Activated CD4-positive, alpha-beta T cell treated with anti-CD3 and anti-CD28 coated beads, Interleukin-2, amount 10 ng/mL, durations not matched to agents 7 days and 5 days (primary cell): Measurements from ENCODE around the gene RHBDF1. TPM values are rescaled to one million over a fixed set of nuclear protein-coding genes. Genes with fewer than 3 reads are reported as not detected.

Experiments
- CTCF ChIA-PET: fragments of 350-600 bp; sonication (Branson Sonifier 250); formaldehyde crosslinking; loops from one replicate; lab custom pipeline; 2021; ENCODE audit warnings: antibody characterized with exemption; lab: Charles Lee
- POLR2A ChIA-PET: fragments of 350-600 bp; sonication (Branson Sonifier 250); formaldehyde crosslinking; loops from one replicate; lab custom pipeline; 2021; ENCODE audit warnings: antibody characterized with exemption; lab: Charles Lee
- DNase-seq: peaks from one replicate; pipeline ENCODE4 v3.0.0-alpha.2; 2020
- H3K27ac Mint-ChIP-seq: one replicate; pipeline ENCODE4 v1.8.0; 2021; ENCODE audit warnings: mild to moderate bottlenecking, moderate library complexity, mixed read lengths
- H3K27me3 Mint-ChIP-seq: one replicate; pipeline ENCODE4 v1.8.0; 2021; ENCODE audit warnings: mixed read lengths
- H3K36me3 Mint-ChIP-seq: one replicate; pipeline ENCODE4 v1.8.0; 2021; ENCODE audit warnings: low read depth, mixed read lengths
- H3K4me1 Mint-ChIP-seq: one replicate; pipeline ENCODE4 v1.8.0; 2021; ENCODE audit warnings: mixed read lengths
- H3K4me3 Mint-ChIP-seq: one replicate; pipeline ENCODE4 v1.8.0; 2021; ENCODE audit warnings: mild to moderate bottlenecking, moderate library complexity, mixed read lengths
- H3K9me3 Mint-ChIP-seq: one replicate; pipeline ENCODE4 v1.8.0; 2021; ENCODE audit warnings: mixed read lengths
- total RNA-seq, 2 experiments: library from RNA; stranded (reverse); gene quantifications; one replicate each; pipeline ENCODE4 v1.2.3, GENCODE V29; 2021

RHBDF1 gene
- total RNA-seq, 2 experiments from 2014 or later: 0.10 TPM; not detected in 1

- ChIA-PET POLR2A (no interaction called here), CTCF (interaction anchor here (0.8 to 2.2 kb wide), 3 partner anchors 15 to 24 kb away, joined by 3 to 9 read pairs (median 6); no protein-coding TSS in a partner anchor)
- Mint-ChIP-seq H3K4me1 (peaks cover 15% of the 10 kb centered on the region), H3K4me3 (no peak overlapping the region), H3K27me3 (no peaks in the 10 kb centered on the region), H3K27ac (no peak overlapping the region), H3K9me3 (no peaks in the 10 kb centered on the region), H3K36me3 (peaks cover 11% of the 10 kb centered on the region)
- no peak for DNase-seq
Measured at GRCh38 chr16:89391-90302, 17.2 kb upstream of the RHBDF1 start.

GRCh38 chr16:88613-89012, 16.2 kb upstream of the RHBDF1 start:
- Mint-ChIP-seq H3K27me3 (no peaks in the 10 kb centered on the region), H3K4me1 (peaks cover 25% of the 10 kb centered on the region), H3K36me3 (peaks cover 18% of the 10 kb centered on the region), H3K9me3 (no peaks in the 10 kb centered on the region), H3K4me3 (no peak overlapping the region), H3K27ac (no peak overlapping the region)
- POLR2A ChIA-PET: interaction anchor here (0.6 kb wide), 1 partner anchor 39 kb away, joined by 9 read pairs; no protein-coding TSS in a partner anchor
- no peak for DNase-seq
- CTCF ChIA-PET: interaction anchor here (1.3 to 2.2 kb wide), 4 partner anchors 8 to 23 kb away, joined by 4 to 9 read pairs (median 8); no protein-coding TSS in a partner anchor

- Mint-ChIP-seq H3K27me3 (no peaks in the 10 kb centered on the region), H3K4me3 (no peak overlapping the region), H3K9me3 (no peaks in the 10 kb centered on the region), H3K4me1 (peaks cover 37% of the 10 kb centered on the region), H3K36me3 (peaks cover 22% of the 10 kb centered on the region), H3K27ac (no peak overlapping the region)
- ChIA-PET CTCF (interaction anchor here (1.0 to 1.9 kb wide), 2 partner anchors 12 to 20 kb away, joined by 4 to 5 read pairs; no protein-coding TSS in a partner anchor), POLR2A (no interaction called here)
- no peak for DNase-seq
Measured at GRCh38 chr16:86483-86952, 14.1 kb upstream of the RHBDF1 start.

- DNase-seq: no peak
- ChIA-PET POLR2A (interaction anchor here (0.6 kb wide), 1 partner anchor 161 kb away, joined by 7 read pairs; no protein-coding TSS in a partner anchor), CTCF (interaction anchor here (1.3 to 3.0 kb wide), 3 partner anchors 9 to 11 kb away, joined by 3 to 15 read pairs (median 6); no protein-coding TSS in a partner anchor)
- Mint-ChIP-seq H3K27me3 (no peaks in the 10 kb centered on the region), H3K4me3 (no peak overlapping the region), H3K9me3 (no peaks in the 10 kb centered on the region), H3K27ac (peak overlapping the region; percentile 41), H3K4me1 (peaks cover 37% of the 10 kb centered on the region), H3K36me3 (peaks cover 22% of the 10 kb centered on the region)
Measured at GRCh38 chr16:85865-86264, 13.4 kb upstream of the RHBDF1 start.

GRCh38 chr16:85407-85782, 13.0 kb upstream of the RHBDF1 start:
- ChIA-PET CTCF (interaction anchor here (0.6 to 3.0 kb wide), 5 partner anchors 9 to 148 kb away, joined by 3 to 15 read pairs (median 4); no protein-coding TSS in a partner anchor), POLR2A (interaction anchor here (0.6 kb wide), 1 partner anchor 161 kb away, joined by 7 read pairs; no protein-coding TSS in a partner anchor)
- peaks cover 18% of the 10 kb centered on the region for H3K36me3 Mint-ChIP-seq
- H3K27me3 Mint-ChIP-seq: no peaks in the 10 kb centered on the region
- DNase-seq: no peak
- H3K4me3 Mint-ChIP-seq: no peak overlapping the region
- H3K4me1 Mint-ChIP-seq: peaks cover 37% of the 10 kb centered on the region
- H3K9me3 Mint-ChIP-seq: no peaks in the 10 kb centered on the region
- H3K27ac Mint-ChIP-seq: peak overlapping the region; percentile 86

GRCh38 chr16:84718-85406, 12.4 kb upstream of the RHBDF1 start:
- H3K4me1 Mint-ChIP-seq: peaks cover 37% of the 10 kb centered on the region
- CTCF ChIA-PET: interaction anchor here (0.6 to 3.0 kb wide), 8 partner anchors 9 to 149 kb away, joined by 3 to 15 read pairs (median 4); no protein-coding TSS in a partner anchor
- H3K4me3 Mint-ChIP-seq: no peak overlapping the region
- H3K36me3 Mint-ChIP-seq: peaks cover 19% of the 10 kb centered on the region
- H3K9me3 Mint-ChIP-seq: no peaks in the 10 kb centered on the region
- POLR2A ChIA-PET: no interaction called here
- peak; percentile 41 for DNase-seq
- no peaks in the 10 kb centered on the region for H3K27me3 Mint-ChIP-seq
- H3K27ac Mint-ChIP-seq: peak overlapping the region; percentile 86

GRCh38 chr16:83781-84615, 11.6 kb upstream of the RHBDF1 start:
- POLR2A ChIA-PET: no interaction called here
- Mint-ChIP-seq H3K4me1 (peaks cover 44% of the 10 kb centered on the region), H3K4me3 (no peak overlapping the region), H3K27ac (peak overlapping the region; percentile 86), H3K36me3 (peaks cover 22% of the 10 kb centered on the region), H3K27me3 (no peaks in the 10 kb centered on the region), H3K9me3 (no peaks in the 10 kb centered on the region)
- peak; percentile 26 for DNase-seq
- CTCF ChIA-PET: interaction anchor here (1.0 to 3.0 kb wide), 7 partner anchors 8 to 49 kb away, joined by 3 to 15 read pairs (median 4); no protein-coding TSS in a partner anchor

GRCh38 chr16:83060-83603, 10.7 kb upstream of the RHBDF1 start:
- ChIA-PET CTCF (interaction anchor here (1.0 to 3.0 kb wide), 5 partner anchors 9 to 23 kb away, joined by 3 to 15 read pairs (median 4); no protein-coding TSS in a partner anchor), POLR2A (no interaction called here)
- Mint-ChIP-seq H3K27ac (no peak overlapping the region), H3K9me3 (no peaks in the 10 kb centered on the region), H3K4me3 (no peak overlapping the region), H3K4me1 (peaks cover 49% of the 10 kb centered on the region), H3K27me3 (no peaks in the 10 kb centered on the region), H3K36me3 (peaks cover 22% of the 10 kb centered on the region)
- DNase-seq: no peak

GRCh38 chr16:79151-80054, 7.0 kb upstream of the RHBDF1 start:
- POLR2A ChIA-PET: no interaction called here

GRCh38 chr16:78444-79150, 6.2 kb upstream of the RHBDF1 start:
- Mint-ChIP-seq H3K27ac (peak overlapping the region; percentile 86), H3K27me3 (peaks cover 16% of the 10 kb centered on the region), H3K4me3 (peak overlapping the region; percentile 85), H3K9me3 (no peaks in the 10 kb centered on the region), H3K4me1 (peaks cover 39% of the 10 kb centered on the region), H3K36me3 (peaks cover 8% of the 10 kb centered on the region)
- CTCF ChIA-PET: interaction anchor here (1.4 to 7.0 kb wide), 5 partner anchors 9 to 28 kb away, joined by 4 to 44 read pairs (median 9); no protein-coding TSS in a partner anchor
- DNase-seq: no peak
- POLR2A ChIA-PET: no interaction called here

More at GRCh38 chr16:79151-80054, 7.0 kb upstream of the RHBDF1 start:
- peaks cover 13% of the 10 kb centered on the region for H3K36me3 Mint-ChIP-seq
- no peaks in the 10 kb centered on the region for H3K9me3 Mint-ChIP-seq
- H3K27ac Mint-ChIP-seq: peak overlapping the region; percentile 86
- DNase-seq: no peak
- H3K4me3 Mint-ChIP-seq: peak overlapping the region; percentile 85
- peaks cover 47% of the 10 kb centered on the region for H3K4me1 Mint-ChIP-seq
- H3K27me3 Mint-ChIP-seq: peaks cover 8% of the 10 kb centered on the region
- CTCF ChIA-PET: interaction anchor here (1.4 to 7.0 kb wide), 3 partner anchors 10 to 18 kb away, joined by 4 to 44 read pairs (median 19); no protein-coding TSS in a partner anchor
